Measurements from ENCODE around the gene INPP5B.
"Not testable (repeated sequence)": the region's sequence is repeated elsewhere in the genome, so short reads cannot be mapped to it uniquely, and the experiment has no call there.

Gene INPP5B

DNA sequence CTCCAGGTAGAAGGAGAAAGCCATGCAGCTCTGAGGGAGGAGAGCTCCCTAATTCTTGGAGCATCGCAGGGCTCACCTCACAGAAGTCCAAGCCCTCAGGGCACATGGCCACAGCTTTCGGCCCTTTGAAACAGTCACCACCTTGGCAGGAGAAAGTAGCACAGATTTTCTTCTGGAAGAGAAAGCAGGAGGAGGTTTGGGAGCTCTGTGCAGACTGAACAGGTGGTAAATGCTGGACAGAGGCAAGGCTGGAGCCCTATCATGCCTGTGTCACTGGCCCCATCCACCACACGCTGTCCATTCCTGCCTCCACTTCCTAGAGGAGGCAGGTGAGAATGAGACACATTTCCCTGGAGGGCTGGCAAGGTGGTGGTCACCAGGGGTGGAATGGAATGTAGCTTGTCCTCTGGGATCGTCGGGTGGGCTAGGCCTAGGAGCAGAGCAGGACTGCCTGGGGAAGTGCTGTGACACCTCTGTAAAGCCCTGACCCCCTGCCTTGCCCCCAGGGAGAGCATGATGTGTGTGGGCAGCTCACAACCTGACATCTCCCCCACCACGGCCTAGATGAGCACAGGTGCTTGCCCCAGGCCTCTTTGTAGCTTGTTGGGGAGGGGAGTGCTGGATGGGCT is 2.8 kb upstream of the INPP5B start:
- DNase-seq: no peak
- intact Hi-C loops (cut with DNase I): no loop called here

GRCh38 chr1:37948841-37949240 is 2.0 kb upstream of the INPP5B start:
- intact Hi-C loops (cut with DNase I): no loop called here
- DNase-seq: no peak

- intact Hi-C loops (cut with DNase I): no loop called here
These were observed 1.3 kb upstream of the INPP5B start for GRCh38 chr1:37948166-37948565.

DNA sequence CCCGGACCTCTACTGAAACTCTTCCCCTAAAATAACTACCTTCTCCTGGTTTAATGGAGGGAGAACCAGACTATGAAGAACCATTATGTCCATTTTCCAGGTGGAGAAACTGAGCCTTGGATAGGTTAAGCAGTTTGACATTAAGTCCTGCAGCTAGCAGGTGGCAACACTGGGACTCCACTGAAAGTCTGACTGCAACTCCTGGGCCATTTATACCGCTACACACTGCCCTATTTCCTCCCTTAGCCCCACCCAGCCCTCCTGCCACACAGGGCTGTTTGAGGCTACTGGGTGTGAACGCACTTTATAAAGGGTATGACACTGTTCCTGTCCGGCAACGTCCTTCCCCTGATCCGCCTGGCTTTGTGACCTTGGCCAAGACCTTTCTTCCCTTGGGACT is 511 bp upstream of the INPP5B start:
- no peak for DNase-seq
- intact Hi-C loops (cut with DNase I): no loop called here

More at GRCh38 chr1:37948166-37948565, 1.3 kb upstream of the INPP5B start:
- no peak for DNase-seq

DNA sequence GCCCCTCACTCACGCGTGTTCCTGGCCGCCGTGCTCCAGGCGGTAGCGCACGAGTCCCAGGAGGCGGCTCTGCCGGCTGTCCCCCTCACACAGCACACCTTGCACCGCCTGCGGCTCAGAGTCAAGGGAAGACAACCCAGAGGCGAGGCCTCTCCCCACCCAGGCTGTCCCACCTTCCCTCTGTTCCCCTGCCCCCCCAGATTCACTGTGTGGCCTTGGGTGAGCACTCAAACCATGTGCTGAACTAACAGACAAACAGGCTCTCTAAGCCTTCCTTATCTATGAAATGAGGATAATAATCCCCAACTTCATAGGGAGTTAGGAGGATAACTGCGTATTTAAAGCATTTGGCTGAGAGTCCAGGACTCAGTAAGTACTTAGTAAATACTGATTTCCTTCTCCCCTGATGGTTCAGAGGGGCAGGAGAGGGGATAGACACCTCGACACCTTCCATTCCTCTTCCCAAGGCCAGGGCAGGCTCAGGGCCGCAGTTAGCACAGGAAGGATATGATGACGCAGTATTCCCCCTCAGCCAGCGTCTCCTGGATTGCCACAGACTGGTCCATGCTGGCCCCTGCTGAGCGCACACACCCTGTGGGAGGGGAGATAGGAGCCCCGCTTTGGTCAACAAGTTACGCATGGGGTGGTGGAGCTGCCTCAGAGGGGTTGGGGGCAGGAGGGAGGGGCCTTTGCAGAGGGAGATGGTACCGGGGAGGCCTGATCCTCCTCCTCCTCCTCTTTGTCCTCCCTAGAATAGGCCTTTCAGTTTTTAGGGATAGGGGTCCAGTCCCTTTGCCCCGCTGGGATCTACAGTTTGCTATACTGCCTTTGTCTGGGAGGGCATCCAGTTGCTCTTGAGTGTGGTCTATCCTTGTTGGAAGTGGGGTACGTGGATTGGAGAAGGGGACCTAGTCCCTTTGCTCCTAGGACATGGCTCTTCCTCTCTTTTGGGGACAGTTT is 830 bp downstream of the INPP5B start:
- intact Hi-C loops (cut with DNase I): no loop called here
- DNase-seq: peak in 16 of 42 donors; percentile 4 to 66 (median 32)

DNA sequence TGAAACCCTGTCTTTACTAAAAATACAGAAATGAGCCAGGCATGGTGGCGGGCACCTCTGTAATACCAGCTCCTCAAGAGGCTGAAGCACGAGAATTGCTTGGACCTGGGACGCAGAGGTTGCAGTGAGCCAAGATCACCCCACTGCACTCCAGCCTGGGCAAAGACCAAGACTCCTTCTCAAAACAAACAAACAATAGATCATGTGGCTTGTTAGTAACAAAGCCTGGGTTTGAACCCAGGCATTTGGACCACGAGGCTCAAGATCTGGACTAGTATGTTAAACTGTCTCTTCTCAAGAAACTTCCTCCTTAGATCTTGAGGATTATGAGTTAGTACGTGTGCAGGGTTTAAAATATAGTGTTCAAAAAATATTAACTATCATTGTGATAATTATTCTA is 1.6 kb downstream of the INPP5B start:
- intact Hi-C loops (cut with DNase I): no loop called here
- DNase-seq: no peak

DNA sequence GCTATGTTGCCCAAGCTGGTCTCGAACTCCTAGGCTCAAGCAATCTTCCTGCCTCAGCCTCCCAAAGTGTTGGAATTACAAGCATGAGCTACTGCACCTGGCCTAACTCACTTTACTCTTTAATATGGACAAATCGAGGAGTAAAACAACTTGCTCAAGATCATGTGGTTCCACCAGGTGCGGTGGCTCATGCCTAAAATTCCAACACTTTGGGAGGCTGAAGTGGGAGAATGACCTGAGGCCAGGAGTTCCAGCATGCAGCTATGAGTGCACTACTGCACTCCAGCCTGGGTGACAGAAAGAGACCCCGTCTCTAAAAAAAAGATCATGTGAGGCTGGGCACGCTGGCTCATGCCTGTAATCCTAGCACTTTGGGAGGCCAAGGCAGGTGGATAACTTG is 2.0 kb downstream of the INPP5B start:
- no peak for DNase-seq
- intact Hi-C loops (cut with DNase I): no loop called here

DNA sequence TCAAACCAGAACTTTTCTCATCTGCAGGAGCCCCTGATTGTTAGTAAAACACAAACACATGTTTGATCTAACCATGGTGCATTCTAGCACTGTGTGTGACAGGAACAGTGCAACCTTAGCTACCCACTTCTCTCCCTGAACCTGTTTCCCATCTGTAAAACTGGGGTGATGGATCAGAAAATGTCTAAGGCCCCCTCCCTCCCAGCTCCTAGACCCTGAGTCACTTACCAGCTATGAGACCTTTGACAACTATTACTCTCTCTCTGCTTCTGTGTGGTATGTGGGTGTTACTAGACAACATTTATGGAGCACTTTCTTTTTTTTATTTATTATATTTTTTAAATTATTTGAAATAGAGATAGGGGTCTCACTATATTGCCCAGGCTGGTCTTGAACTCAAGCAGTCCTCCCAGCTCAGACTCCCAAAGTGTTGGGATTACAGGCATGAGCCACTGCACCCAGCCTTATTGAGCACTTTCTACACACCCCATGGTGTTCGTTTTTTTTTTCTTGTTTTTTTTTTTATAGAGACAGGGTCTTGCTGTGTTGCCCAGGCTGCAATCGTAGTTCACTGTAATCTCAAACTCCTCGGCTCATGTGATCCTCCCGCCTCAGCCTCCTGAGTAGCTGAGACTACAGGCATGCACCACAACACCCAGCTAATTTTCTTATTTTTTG is 2.6 kb downstream of the INPP5B start:
- intact Hi-C loops (cut with DNase I): no loop called here
- DNase-seq: no peak

- intact Hi-C loops (cut with DNase I): no loop called here
- no peak for DNase-seq
These were observed 6.4 kb downstream of the INPP5B start for GRCh38 chr1:37940299-37940947.

DNA sequence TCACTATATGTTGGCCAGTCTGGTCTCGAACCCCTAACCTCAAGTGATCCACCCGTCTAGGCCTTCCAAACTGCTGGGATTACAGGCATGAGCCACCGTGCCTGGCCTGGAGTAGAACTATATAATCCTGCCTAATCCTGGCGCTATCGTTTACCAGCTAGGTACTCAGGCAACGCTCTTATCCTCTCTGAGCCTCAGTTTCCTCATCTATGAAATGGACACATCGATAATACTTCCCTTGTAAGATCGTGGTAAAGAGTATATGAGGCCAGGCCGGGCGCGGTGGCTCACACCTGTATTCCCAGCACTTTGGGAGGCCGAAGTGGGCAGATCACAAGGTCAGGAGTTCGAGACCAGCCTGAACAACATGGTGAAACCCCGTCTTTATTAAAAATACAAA is 10.1 kb downstream of the INPP5B start:
- DNase-seq; intact Hi-C loops (cut with DNase I): not testable (repeated sequence)

DNA sequence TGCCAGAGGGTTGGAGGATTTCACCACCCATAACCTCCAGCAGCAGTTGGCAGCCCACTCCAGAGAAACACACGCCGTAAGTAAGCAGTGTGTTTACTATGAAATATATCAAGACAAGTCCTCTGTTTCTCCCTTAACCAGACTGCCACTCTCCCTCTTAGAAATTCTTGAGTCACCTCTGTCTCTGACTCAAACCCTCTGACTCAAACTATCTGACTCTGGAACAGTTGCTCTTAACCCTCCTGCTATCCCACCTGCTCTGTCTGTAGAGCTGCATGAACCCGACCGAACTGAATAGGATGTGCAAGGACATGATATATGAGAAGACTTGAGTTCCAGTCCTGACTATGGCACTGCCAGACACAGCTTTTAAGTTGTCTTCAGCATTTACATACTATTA is 14.1 kb downstream of the INPP5B start:
- intact Hi-C loops (cut with DNase I): no loop called here
- no peak for DNase-seq

GRCh38 chr1:37931361-37932158 is 15.3 kb downstream of the INPP5B start:
- peak; percentile 90 to 98 (median 96) for DNase-seq
- intact Hi-C loops (cut with DNase I): no loop called here

GRCh38 chr1:37931102-37931360 is 15.8 kb downstream of the INPP5B start:
- intact Hi-C loops (cut with DNase I): no loop called here
- peak in 20 of 42 donors; percentile 13 to 57 (median 30) for DNase-seq

DNA sequence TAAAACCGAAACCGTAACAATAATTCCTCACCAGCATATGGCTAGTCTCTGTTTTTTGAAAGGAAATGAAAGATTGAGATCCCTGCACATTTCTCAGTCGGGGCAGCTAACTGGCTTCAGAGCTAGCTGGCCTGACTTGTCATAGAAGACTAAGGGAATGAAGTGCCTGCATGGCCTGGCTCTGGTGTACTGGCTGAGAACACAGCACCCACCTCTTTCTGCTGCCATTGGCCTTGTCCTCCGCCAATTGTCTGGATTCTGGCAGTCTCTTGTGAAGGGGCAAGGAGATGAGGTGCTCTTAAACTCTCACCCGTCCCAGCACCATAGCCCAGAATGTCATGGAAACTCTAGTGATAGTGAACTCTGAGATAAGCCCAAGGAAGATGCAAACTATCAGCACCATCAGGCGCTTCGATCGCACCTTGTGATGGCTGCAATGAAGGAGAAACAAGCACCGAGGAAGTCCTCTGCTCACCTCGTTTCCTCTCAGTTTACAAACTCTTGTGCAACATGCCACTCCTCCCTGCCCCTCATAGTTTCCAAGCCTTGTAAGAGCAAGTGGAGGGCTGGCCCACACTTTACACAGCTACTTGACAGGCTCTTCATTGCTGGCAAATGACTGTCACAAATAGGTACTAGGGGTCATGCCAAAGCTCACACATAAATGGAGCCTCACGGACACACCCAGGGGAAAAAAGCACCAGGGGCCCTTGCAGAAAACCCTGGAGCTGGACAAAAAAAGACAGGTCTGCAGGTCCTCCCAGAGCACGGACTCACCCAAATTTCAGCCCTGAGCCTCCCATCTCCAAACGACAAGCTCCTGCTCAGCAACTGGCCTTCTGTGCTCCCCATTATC is 16.4 kb downstream of the INPP5B start:
- intact Hi-C loops (cut with DNase I): no loop called here

DNA sequence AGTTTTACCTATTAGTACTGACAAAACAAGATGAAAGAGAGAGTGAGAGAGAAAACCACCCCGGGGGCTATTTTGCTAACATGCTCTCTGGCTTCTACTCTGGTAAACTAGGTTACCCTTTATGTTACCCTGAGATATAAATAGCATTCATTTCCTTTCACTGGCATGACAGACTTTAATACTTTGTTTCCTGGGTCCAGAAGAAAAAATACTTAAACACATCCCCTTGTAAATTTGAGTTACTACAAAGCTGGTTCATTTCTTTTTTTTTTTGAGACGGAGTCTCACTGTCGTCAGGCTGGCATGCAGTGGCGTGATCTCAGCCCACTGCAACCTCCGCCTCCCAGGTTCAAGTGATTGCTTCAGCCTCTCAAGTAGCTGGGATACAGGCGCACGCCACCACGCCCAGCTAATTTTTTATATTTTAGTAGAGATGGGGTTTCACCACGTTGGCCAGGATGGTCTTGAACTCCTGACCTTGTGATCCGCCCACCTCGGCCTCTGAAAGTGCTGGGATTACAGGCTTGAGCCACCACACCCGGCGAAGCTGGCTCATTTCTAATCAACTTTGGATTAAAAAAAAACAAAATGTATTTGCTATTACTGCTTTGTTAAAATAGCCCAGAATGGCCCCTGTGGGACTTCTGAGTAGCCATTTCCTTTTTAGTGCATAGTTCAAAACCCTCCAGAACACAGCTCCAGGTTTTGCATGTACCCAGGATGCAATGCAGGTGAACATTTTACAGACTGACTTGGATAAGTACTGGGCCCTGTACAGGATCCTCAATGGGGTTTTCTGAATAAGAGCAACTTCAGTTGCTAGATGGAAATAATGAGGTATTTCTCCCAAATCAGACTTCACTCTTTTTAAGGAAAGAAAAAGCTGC is 20.6 kb downstream of the INPP5B start:
- DNase-seq: no peak
- intact Hi-C loops (cut with DNase I): no loop called here

More for the DNA sequence above, 16.4 kb downstream of the INPP5B start:
- no peak for DNase-seq

GRCh38 chr1:37925316-37925715 is 21.5 kb downstream of the INPP5B start:
- intact Hi-C loops (cut with DNase I): no loop called here
- DNase-seq: no peak

DNA sequence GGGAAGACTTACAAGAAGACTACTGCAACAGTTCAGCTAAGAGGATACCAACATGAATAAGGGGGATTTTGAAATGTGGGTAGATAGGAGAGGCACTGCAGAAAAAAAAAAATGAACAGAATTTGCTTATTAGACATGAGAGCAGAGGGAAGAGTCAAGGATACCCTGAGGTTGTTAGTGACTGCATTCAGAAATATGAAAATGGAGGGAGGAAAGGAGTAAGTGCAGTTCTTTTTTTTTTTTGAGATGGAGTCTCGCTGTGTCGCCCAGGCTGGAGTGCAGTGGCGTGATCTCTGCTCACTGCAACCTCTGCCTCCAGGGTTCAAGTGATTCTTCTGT is 23.3 kb downstream of the INPP5B start:
- DNase-seq: no peak
- intact Hi-C loops (cut with DNase I): no loop called here
